ENCODE data around the gene DDX1. TPM values are rescaled to one million over a fixed set of nuclear protein-coding genes. Genes with fewer than 3 reads are reported as not detected.
"Not testable (repeated sequence)": the region's sequence is repeated elsewhere in the genome, so short reads cannot be mapped to it uniquely, and the experiment has no call there.

DDX1 gene
- total RNA-seq, result 10 to 100 TPM; 36.5 to 80.1 (median 71.9) TPM
- 10 to 100 TPM; 57.6 to 67.4 TPM for polyA plus RNA-seq
- long read RNA-seq, donor 1, transcript DDX1-201 (26 exons, 2,739 nt), result major isoform, 139 of 229 reads
- long read RNA-seq, donor 1, partial matches to known transcripts, result 73 of 229 reads
- long read RNA-seq, donor 1, other reads (novel, unspliced or antisense), result 15 of 229 reads
- long read RNA-seq, donor 2, transcript DDX1-201 (26 exons, 2,739 nt), result major isoform, 35 of 45 reads
- long read RNA-seq, donor 2, partial matches to known transcripts, result 8 of 45 reads
- long read RNA-seq, donor 2, other reads (novel, unspliced or antisense), result 0 of 45 reads
- long read RNA-seq, donor 3, transcript DDX1-201 (26 exons, 2,739 nt), result major isoform, 104 of 118 reads
- long read RNA-seq, donor 3, partial matches to known transcripts, result 4 of 118 reads
- long read RNA-seq, donor 3, other reads (novel, unspliced or antisense), result 10 of 118 reads

GRCh38 chr2:15591692-15592463, at the start of gene DDX1:
TSS of gene DDX1 (plus strand) at chr2:15591868. CDS start at chr2:15591934, 66 bp downstream.
- Histone ChIP-seq H3K27me3 (no peaks in the 10 kb centered on the region), H3K36me3 (no peaks in the 10 kb centered on the region), H3K4me1 (ENCODE audit: insufficient read depth) (peaks cover 7% of the 10 kb centered on the region), H3K9me3 (no peaks in the 10 kb centered on the region), H3K27ac (peak within 1 kb of the TSS; percentile 56 to 85), H3K4me3 (peak within 1 kb of the TSS; percentile 91)
- intact Hi-C loops (cut with DNase I), result no loop called here
- TF ChIP-seq CTCF (IDR thresholded peaks at IDR 0.05) (peak in 1 of 3 donors; percentile 10), POLR2A (IDR thresholded peaks at IDR 0.05) (peak; percentile 66), EP300 (IDR thresholded peaks at IDR 0.05) (no peak)
- 0% methylated on average over 59 to 68 of the region's 68 CpGs for WGBS, 3 donors
- peak; percentile 73 to 89 (median 83) for DNase-seq

GRCh38 chr2:15542269-15542668, 49.4 kb upstream of the DDX1 start:
- WGBS, 3 donors, result 67 to 73% (median 69%) methylated on average over 1 to 5 of the region's 6 CpGs
- H3K9me3 ChIP-seq; H3K27me3 ChIP-seq; H3K36me3 ChIP-seq; H3K4me3 ChIP-seq; intact Hi-C loops (cut with DNase I); DNase-seq; H3K4me1 ChIP-seq (ENCODE audit: insufficient read depth); H3K27ac ChIP-seq: not testable (repeated sequence)

- intact Hi-C loops (cut with DNase I), result no loop called here
Observed at GRCh38 chr2:15543053-15543452, 48.6 kb upstream of the DDX1 start.

GRCh38 chr2:15543541-15543940, 48.1 kb upstream of the DDX1 start:
- 94 to 95% (median 94%) methylated on average over 6 of the region's 6 CpGs for WGBS, 3 donors
- Histone ChIP-seq H3K4me3 (no peak overlapping the region), H3K9me3 (no peaks in the 10 kb centered on the region), H3K27ac (no peak overlapping the region), H3K27me3 (no peaks in the 10 kb centered on the region), H3K4me1 (ENCODE audit: insufficient read depth) (no peaks in the 10 kb centered on the region), H3K36me3 (no peaks in the 10 kb centered on the region)
- no peak for DNase-seq
- TF ChIP-seq EP300 (IDR thresholded peaks at IDR 0.05) (no peak), POLR2A (IDR thresholded peaks at IDR 0.05) (no peak), CTCF (IDR thresholded peaks at IDR 0.05) (no peak)
- intact Hi-C loops (cut with DNase I), result no loop called here

More at GRCh38 chr2:15543053-15543452, 48.6 kb upstream of the DDX1 start:
- Histone ChIP-seq H3K4me3 (no peak overlapping the region), H3K27ac (no peak overlapping the region), H3K36me3 (no peaks in the 10 kb centered on the region), H3K4me1 (ENCODE audit: insufficient read depth) (no peaks in the 10 kb centered on the region), H3K27me3 (no peaks in the 10 kb centered on the region), H3K9me3 (no peaks in the 10 kb centered on the region)
- TF ChIP-seq POLR2A (IDR thresholded peaks at IDR 0.05) (no peak), CTCF (IDR thresholded peaks at IDR 0.05) (no peak)
- WGBS, 3 donors, result 73 to 83% (median 82%) methylated on average over 3 of the region's 3 CpGs
- DNase-seq, result no peak

All from ovary (tissue), 10 donors.